KBM-7 (cell line): ENCODE measurements around the gene DRD4.

Source experiments
- DNase-seq: peaks from one replicate; pipeline ENCODE4 v3.0.0-alpha.2; 2015
- in situ Hi-C: fragments of 300-500 bp; cut with MboI; formaldehyde crosslinking; loops from 2 replicates; pipeline ENCODE4 v1.14.3; 2020; ENCODE audit warnings: low sequenced_read_pairs, low pct_unique_long_range_greater_than_20kb, mixed read lengths

DRD4 gene

DNA sequence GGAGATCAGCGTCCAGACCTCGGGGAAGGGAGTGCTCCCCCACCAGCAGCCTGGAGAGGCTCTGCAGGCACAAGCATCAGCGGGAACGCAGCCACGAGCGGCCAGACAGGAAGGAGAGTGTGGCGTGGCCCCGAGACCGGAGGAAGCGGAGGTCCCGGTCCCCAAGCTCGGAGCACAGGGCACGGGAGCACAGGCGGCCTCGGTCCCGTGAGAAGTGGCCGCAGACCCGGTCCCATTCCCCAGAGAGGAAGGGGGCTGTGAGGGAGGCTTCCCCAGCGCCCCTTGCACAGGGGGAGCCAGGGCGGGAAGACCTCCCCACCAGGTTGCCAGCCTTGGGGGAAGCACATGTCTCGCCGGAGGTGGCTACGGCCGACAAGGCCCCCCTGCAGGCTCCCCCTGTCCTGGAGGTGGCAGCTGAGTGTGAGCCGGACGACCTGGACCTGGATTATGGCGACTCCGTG lies 28.2 kb upstream of the DRD4 start:
- in situ Hi-C loops = no loop called here

DNA sequence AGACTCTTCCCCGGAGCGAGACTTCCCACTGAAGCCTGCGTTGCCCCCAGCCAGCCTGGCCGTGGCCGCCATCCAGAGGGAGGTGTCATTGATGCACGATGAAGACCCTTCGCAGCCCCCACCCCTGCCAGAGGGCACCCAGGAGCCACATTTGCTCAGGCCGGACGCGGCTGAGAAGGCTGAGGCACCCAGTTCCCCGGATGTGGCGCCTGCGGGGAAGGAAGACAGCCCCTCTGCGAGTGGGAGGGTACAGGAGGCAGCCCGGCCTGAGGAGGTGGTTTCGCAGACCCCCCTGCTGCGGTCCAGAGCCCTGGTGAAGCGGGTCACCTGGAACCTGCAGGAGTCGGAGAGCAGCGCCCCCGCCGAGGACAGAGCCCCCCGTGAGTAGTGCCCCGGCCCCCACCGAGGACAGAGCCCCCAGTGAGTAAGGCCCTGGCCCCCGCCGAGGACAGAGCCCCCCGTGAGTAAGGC lies 27.7 kb upstream of the DRD4 start:
- in situ Hi-C loops = no loop called here
- no peak for DNase-seq

More for the DNA sequence above, 28.2 kb upstream of the DRD4 start:
- DNase-seq = no peak

DNA sequence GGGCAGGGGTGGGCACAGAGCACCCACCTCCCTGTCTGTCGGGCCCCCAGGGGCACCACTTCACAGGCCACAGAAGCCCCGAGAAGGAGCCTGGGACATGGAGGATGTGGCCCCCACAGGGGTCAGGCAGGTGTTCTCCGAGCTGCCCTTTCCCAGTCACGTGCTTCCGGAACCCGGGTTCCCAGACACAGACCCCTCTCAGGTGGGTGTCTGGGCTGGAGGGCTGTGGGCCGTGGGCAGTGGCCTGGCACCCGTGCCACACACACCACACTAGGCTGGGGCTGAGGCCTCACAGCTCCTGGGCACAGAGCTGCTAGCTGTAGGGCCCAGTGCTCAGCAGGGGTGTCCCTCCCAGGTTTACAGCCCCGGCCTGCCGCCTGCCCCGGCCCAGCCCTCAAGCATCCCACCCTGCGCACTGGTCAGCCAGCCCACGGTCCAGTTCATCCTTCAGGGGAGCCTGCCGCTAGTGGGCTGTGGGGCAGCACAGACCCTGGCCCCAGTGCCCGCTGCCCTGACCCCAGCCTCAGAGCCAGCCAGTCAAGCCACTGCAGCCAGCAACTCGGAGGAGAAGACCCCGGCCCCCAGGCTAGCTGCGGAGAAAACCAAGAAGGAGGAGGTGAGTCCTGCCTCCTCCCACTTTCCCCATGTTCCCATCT lies 26.8 kb upstream of the DRD4 start:
- DNase-seq = no peak
- in situ Hi-C loops = no loop called here

DNA sequence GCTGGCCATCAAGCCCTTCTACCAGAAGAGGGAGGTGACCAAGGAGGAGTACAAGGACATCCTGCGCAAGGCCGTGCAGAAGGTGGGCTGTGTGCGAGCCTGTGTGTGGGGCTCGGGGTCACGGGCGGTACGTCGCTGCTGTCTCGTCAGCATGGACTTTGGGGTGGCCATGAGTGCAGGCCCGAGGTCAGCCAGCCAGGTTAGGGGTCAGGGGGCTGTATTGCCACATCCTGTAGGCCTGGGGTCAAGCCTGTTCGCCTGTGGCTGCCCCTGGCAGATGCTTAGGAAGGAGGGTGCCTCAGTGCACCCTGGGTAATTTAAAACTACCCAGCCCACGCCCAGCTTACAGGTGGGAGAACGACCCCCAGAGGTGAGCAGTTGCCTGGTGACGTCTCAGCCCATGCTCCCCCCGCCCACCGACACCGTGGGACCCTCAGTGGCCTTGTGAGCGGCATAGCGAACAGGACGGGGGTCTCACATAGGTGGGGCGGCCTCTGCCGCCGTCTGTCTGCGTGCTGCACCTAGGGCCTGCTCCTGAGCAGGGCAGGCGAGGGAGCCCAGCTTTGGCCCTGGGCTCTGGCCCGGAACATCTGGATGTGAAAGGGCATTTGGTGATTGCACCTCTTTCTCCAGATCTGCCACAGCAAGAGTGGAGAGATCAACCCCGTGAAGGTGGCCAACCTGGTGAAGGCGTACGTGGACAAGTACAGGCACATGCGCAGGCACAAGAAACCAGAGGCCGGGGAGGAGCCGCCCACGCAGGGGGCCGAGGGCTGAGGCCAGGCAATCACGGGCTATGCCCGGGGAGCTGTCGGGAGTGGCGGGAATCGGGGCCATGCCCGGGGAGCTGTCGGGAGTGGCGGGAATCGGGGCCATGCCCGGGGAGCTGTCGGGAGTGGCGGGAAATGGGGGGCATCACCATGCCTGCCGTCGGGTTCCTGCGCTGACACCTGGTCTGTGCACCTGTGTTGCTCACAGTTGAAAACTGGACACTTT lies 25.8 kb upstream of the DRD4 start:
- no peak for DNase-seq
- in situ Hi-C loops = no loop called here

DNA sequence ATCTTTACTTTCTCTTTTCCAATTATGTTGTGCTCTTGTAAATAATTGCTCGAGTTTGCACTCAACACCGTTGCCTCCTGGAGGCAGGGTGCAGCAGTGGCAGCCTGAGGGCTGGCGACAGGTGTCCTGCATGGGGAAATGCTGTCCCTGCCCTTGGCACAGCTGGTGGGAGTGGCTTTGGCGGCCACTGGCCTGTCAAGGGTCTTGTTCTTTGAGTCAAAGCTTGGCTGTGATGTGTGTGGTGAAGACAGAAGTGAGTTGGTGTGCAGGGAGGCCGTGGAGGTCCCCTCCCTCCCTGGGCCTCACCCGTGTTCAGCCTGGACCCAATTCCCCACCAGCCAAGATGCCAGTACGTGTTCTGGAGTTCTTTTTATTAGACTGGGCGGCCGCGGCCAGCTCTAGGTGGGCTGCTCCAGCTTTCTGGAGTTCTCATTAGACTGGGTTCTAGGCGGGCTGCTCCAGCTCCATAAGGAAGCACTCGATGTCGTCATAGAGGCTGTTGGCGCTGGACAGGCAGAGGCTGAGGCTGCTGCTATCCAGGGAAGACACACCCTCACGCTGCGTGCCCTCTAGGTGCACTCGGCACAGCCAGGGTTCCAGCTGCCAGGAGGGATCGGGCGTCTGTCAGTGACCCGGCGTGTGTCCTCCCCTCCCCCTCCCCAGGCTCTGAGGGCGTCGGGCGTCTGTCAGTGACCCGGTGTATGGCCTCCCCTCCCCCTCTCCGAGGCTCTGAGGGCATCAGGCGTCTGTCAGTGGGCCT lies 24.7 kb upstream of the DRD4 start:
- in situ Hi-C loops = no loop called here

DNA sequence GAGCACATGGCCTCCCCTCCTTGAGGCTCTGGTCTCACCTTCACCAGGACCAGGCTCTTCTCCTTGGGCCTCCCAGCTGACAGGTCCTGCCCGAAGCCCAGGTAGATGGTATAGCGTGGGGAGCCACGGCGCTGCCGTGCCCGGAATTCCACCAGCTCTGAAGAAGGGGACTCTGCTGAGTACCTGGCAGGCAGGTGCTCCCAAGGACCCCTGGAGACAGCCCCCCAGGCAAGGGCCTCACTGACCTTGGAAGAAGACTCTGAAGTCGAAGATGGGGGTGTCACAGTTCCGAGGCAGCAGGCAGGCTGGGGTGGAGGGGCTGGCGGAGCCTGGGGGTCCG lies 24.1 kb upstream of the DRD4 start:
- in situ Hi-C loops = no loop called here
- no peak for DNase-seq

More for the DNA sequence above, 24.7 kb upstream of the DRD4 start:
- peak; percentile 41 for DNase-seq

DNA sequence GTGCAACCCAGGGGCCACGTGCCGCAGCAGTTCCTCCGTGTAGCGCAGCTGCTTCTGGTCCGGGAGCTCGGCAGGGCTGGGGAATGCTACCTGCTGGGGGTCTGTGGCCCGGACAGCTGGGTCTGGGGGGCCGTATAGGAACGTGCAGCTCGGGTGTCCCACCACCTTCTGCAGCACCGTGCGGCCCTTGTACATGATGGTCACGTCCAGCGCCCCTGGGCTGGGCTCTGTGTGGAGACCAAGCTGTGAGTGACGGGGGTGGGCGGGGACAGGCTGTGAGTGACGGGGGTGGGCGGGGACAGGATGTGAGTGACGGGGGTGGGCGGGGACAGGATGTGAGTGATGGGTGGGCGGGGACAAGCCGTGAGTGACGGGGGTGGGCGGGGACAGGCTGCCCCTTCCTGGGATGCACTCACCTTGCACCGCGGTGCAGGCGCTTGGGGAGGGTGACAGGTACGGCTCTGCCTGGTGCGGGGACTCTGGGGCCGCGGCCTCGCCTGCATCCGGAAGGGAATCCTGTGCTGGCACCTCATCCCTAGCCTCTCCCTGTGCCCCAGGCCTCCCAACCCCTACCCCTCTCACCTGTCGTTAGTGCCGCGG lies 23.6 kb upstream of the DRD4 start:
- DNase-seq = no peak
- in situ Hi-C loops = no loop called here

DNA sequence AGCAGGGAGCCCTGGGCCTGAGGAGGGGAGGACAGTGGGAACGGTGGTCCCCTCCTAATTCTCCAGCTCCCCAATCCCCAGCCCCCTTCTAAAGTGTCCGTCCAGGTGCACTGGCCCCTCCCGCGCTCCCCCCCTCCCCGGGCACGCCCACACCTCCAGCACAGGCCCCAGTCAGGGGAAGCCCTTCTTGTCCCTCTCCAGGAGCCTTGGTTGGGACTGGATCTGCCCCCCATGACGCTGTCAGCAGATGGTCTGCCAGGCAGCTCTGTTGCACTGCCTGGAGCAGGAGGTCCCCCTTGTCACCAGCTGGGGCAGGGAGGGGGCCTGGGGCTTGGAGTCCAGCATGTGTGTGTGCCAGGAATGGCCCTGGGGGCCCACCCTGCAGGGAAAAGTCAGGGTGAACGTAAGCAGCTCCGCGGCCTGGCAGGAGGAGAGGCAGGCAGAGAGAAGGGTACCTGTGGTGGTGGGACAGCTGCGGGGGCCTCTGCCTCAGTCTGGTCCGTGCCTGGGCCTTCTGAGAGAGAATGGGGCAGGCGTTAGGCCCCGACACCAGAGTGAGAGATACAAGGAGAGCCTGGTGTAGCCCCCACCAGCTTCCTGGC lies 22.9 kb upstream of the DRD4 start:
- no peak for DNase-seq
- in situ Hi-C loops = no loop called here

DNA sequence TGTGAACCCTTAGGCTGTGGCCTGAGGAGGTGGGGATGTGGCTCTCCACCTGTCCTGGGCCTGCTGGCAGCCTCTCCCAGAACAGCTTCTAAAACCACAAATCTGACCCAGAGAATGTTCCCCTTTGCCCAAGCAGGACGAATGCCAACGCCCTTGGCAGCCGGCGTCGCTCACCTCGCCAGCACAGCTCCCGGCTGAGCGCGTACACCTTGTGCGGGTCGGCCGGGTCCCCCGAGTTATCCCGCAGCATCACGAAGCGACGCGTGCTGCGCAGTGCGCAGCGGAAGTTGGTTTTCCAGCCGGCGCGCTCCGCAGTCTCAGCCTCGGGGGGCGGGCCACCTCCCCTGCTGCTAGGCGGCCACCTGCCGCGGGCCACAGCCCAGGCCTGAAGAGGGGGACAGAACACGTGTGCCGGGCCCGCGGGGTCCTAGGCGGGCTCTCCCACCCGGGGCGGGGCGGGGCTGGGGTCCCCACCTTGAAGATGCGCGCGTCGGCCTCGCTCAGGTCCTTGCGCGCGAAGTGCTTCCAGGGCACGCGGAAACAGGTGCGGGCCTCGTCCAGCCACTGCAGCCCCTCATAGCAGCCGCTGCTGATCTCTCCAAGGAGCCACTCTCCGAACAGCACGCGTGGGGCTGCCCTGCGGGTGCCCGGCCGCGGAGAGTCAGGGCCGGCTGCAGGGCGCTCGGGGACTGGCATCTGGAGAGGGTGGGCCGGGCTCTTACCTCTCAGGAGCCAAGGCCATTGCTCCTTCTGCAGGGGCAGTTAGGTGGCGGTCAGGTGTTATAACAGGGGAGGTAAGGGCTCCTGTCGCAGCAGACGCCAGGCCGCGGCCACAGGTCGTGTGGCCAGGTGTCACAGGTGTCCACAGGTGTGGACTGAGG lies 22.2 kb upstream of the DRD4 start:
- no peak for DNase-seq
- in situ Hi-C loops = no loop called here

DNA sequence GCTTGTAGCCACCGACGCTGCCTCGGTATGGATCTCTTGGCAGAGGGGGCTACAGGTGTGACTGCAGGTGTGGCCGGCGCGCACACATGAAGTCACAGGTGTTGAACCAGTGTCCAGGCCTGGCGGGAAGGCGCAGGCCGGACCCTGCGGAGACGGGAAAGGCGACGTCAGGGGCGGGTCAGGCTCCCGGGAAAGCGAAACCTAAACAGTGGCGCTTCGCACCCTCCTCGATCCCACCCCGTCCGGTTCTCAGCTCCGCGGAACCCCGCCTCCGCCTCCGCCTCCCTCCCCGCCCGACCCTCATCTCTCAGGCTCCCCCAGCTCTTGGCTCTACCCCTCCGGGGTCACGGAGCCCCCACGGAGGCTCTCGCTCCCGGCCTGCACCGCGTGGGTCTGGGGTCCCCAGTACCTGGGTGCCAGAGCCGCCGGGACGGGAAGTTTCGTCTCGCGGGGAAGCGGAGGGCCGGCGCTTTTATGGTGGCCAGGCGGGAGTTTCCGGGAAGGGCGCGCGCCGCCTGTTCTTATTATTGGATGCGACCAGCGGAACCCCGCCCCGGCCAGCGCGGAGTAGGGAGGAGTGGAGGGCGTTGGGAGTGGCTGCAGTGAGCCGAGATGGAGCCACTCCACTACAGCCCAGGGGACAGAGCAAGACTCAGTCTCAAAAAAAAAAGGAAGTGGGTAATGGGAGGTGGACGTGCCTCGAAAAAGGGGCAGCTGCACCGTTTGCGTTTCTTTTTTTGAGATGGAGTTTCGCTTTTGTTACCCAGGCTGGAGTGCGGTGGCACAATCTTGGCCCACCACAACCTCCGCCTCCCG lies 21.4 kb upstream of the DRD4 start, which contains the start of gene IRF7:
Gene IRF7, minus strand, starts transcription at position 447 of the 816 bp plus-strand sequence. CDS start 586 bp downstream, outside the sequence.
- in situ Hi-C loops = no loop called here
- DNase-seq = peak; percentile 98

DNA sequence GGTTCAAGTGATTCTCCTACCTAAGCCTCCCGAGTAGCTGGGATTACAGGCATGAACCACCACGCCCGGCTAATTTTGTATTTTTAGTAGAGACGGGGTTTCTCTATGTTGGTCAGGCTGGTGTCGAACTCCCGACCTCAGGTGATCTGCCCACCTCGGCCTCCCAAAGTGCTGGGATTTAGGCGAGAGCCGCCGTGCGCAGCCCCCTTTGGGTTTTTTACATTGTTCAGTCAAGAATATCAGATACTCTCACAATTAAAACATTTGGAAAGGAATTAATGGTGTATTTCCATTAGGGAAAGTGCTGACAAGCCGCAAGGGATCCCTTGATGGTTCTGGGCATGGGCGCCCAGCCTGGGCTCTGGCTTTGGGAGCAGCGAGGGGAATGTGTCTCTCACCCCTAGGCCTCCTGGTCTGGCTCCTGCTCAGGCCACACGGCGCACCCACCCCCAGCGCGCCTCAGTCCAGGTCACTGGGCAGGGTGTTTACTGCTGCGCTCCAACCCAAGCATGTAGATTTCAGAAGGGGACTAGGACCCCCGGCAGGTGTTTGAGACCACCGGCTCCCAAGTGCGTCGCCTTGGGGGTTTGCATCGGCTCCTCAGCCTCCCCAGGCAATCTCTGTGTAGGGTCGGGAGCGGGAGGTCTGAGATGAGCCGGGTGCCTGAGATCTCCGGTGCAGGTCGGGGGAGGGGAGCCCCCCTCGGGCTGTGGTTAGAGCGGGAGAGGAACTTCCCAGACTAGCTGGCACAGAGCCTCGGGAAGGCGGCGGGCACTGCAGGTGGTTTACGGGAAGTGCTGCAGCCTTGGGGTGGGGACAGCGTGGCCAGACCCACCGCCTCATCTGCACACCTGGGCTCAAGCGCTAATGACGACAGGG lies 20.5 kb upstream of the DRD4 start:
- in situ Hi-C loops = no loop called here
- peak; percentile 41 for DNase-seq

DNA sequence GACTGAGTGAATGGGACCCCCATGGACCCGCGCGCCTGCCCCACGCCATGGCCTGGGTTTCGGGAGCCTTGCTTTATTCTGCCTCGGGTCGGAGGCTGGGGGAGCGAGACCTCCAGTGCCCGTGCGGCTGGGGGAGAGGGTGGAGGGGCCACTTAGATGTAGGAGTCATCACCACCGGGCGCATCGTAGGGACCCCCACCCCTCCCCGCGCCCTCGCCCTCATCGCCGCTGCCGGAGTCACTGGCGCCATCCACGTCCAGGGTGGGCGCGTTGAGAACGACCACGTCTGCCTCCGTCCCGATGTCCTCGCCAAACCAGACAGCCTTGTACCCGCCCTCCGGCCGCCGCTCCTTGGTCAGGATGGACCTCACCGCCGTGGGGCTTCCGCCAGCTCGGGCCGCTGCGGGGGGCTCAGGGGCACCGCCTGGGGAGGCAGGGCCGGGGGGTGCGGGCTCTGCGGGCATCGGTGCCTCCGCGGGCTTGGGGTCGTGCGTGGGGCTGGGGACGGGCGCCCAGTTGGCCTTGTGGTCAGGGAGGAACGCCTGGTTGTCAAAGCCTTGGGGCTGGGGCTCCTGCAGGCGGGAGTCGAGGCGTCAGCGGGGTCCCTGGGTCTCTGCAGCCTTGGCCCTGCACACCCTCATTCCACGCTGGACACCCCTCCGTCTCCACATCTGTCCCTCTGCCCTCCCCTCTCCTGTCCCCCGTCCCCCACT lies 19.7 kb upstream of the DRD4 start:
- in situ Hi-C loops = no loop called here
- DNase-seq = no peak

DNA sequence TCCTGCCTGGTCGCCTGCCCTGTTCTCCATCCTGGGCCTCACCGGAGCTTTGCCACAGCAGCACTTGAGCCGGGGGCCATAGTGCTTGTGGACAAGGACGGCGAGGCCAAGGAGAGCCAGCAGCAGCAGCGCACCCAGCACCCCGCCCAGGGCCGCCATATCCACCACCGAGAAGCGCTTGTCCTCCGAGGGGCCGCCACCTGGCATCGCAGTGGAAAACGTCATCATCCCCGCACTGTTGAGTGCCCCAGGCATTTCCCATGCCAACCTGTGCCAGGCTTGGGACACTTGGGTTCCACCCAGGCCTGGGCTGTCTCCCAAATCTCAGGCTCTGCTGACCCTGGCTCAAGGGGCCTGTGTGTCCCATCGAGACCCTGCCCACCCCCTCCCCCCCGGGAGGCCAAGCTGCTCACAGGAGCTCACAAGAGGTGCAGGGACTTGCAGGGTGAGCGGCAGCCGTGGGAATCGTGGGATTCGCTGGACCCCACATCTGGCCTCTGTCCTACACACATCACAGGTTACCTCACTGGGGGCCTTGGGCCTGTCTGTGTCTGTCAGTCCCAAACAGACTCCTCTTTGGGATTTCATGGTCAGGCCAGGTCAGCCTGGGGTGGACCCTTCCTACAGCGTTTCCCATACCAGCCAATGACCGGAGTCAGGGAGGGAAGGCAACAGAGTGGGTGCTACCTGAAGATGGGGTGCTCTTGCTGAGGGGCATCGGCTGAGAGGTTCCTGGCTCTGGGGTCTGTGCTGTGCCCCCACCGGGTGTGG lies 19.0 kb upstream of the DRD4 start:
- in situ Hi-C loops = no loop called here

DNA sequence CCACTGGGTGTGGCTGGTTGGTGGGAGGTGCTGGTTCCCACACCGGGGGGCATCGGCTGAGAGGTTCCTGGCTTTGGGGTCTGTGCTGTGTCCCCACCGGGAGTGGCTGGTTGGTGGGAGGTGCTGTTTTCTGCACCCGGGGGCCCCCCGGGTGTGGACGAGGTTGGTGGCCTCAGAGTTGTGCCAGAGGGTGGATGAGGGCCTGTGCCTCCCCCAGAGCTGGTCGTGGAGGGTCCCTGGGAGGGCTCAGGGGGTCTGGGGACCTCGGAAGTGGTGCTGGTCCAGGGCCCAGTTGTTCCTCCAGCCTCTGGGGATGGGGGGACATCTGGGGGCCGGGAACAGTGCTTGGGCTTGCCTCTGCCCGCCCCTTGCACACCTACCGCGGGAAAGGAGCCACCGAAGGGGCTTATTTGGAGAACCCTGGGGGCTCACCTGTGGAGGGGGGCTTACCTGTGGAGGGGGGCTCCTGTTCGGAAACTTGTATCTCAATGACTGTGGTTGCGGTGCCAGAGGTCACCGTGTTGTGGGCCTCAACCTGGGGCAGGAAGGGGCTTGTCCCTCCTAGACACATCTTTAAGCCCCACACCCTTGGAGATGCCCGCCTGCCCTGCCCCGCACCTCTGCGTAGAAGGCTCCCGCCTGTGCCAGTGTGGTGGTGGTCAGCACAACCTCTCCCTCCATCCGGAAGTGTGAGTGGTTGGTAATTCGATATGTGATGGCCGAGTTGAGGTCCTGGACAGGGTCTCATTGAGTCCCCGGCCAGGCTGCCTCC lies 18.0 kb upstream of the DRD4 start:
- in situ Hi-C loops = no loop called here
- no peak for DNase-seq

More for the DNA sequence above, 19.0 kb upstream of the DRD4 start:
- DNase-seq = no peak
